ENCODE data around the gene DVL1.

- TF ChIP-seq CTCF (IDR thresholded peaks at IDR 0.05; ENCODE audit: low read depth, low read length) (no peak), MAX (IDR thresholded peaks at IDR 0.05; ENCODE audit: low read depth, low read length) (no peak), POLR2A (IDR thresholded peaks at IDR 0.05; ENCODE audit: extremely low read depth, insufficient read length) (no peak), MYC (IDR thresholded peaks at IDR 0.05; ENCODE audit: low read depth, low read length) (no peak)
Observed at GRCh38 chr1:1395166-1395565, 45.9 kb upstream of the DVL1 start.

Data from NB4 (cell line).